ENCODE results near the gene MORN4.

The MORN4 gene

DNA sequence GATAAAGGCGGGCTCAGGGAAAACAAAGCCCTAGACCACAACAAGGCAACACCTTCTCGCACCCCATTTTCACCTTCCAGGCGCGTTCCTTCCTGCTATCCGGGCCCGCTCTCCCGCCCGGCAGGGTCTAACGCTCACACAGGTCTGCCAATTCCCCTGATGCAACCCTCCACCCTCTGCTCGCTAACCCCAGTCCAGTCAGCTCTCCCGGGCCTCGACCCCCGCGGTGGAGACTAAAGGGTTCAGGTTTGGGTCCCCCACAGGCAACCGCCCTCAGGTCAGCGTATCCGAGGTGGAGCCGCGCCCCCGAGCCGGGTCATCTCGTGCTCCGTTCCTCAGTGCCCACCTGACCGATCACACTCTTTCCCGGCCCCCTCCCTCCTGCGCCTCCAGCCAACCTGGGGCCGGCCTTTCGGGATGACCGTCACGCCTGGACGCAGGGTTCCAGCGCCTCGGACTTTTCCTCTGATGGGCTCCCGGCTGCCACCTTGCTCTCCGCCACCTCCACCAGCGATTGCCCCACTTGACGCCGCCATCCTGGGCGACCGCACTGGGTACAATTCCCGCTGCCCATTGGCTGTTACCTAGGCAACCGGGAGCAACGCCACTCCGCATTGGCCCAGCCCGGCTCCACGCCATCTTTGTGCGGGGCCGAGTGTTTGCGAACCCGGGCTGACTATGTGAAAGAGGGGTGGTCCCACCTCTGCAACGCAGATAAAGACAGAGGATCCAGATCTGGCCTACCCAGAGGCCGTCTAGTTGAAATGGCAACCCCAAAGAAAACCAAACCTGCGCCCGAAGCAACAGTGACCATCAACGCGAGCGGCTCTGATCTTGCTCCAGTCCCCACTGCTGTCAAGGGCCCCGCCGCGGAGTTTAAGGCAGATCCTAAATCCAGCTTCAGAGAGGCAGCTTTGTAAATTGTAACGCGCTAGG, at the start of gene MORN4 (continued):
- TF ChIP-seq, protein P1, sequence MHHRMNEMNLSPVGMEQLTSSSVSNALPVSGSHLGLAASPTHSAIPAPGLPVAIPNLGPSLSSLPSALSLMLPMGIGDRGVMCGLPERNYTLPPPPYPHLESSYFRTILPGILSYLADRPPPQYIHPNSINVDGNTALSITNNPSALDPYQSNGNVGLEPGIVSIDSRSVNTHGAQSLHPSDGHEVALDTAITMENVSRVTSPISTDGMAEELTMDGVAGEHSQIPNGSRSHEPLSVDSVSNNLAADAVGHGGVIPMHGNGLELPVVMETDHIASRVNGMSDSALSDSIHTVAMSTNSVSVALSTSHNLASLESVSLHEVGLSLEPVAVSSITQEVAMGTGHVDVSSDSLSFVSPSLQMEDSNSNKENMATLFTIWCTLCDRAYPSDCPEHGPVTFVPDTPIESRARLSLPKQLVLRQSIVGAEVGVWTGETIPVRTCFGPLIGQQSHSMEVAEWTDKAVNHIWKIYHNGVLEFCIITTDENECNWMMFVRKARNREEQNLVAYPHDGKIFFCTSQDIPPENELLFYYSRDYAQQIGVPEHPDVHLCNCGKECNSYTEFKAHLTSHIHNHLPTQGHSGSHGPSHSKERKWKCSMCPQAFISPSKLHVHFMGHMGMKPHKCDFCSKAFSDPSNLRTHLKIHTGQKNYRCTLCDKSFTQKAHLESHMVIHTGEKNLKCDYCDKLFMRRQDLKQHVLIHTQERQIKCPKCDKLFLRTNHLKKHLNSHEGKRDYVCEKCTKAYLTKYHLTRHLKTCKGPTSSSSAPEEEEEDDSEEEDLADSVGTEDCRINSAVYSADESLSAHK (tag by site-specific recombination; IDR thresholded peaks at IDR 0.05): no peak
- TF ChIP-seq ZBTB6 (tag by site-specific recombination; IDR thresholded peaks at IDR 0.05) (no peak), ZNF514 (tag by site-specific recombination; IDR thresholded peaks at IDR 0.05) (no peak), ZNF423 (tag by site-specific recombination; IDR thresholded peaks at IDR 0.05) (no peak), ZNF112 (tag by site-specific recombination; IDR thresholded peaks at IDR 0.05) (no peak), ZNF645 (tag by site-specific recombination; IDR thresholded peaks at IDR 0.05) (no peak), PRDM1 (tag by site-specific recombination; IDR thresholded peaks at IDR 0.05) (0 out of 2 replicates have a peak, but pooled peaks have one; percentile 43), ZNF571 (tag by site-specific recombination; IDR thresholded peaks at IDR 0.05) (no peak), KLF17 (tag by site-specific recombination; IDR thresholded peaks at IDR 0.05) (0 out of 2 replicates have a peak, but pooled peaks have one; percentile 12), ZSCAN16 (tag by site-specific recombination; IDR thresholded peaks at IDR 0.05) (no peak), TCF7L2 (IDR thresholded peaks at IDR 0.05; ENCODE audit: borderline replicate concordance, low read depth, low read length) (no peak), OVOL3 (tag by site-specific recombination; IDR thresholded peaks at IDR 0.05) (no peak), ZNF585B (tag by site-specific recombination; IDR thresholded peaks at IDR 0.05) (no peak), ZNF239 (tag by site-specific recombination; IDR thresholded peaks at IDR 0.05) (no peak), GFI1B (tag by site-specific recombination; IDR thresholded peaks at IDR 0.05) (no peak), ZNF335 (tag by site-specific recombination; conservative IDR thresholded peaks at IDR 0.05) (peak; percentile 88), ZNF221 (tag by site-specific recombination; IDR thresholded peaks at IDR 0.05; ENCODE audit: borderline replicate concordance) (no peak), ZNF692 (tag by site-specific recombination; IDR thresholded peaks at IDR 0.05) (peak; percentile 99), ZNF404 (tag by site-specific recombination; IDR thresholded peaks at IDR 0.05) (no peak), ZNF132 (tag by site-specific recombination; IDR thresholded peaks at IDR 0.05; ENCODE audit: borderline replicate concordance) (no peak), ZNF341 (tag by site-specific recombination; IDR thresholded peaks at IDR 0.05; ENCODE audit: low read depth) (peak; percentile 44), ZNF558 (tag by site-specific recombination; IDR thresholded peaks at IDR 0.05) (no peak), GLI2 (tag by site-specific recombination; IDR thresholded peaks at IDR 0.05; ENCODE audit: borderline replicate concordance, low read depth) (no peak), ZNF148 (tag by site-specific recombination; IDR thresholded peaks at IDR 0.05; ENCODE audit: borderline replicate concordance) (no peak), ZNF548 (tag by site-specific recombination; IDR thresholded peaks at IDR 0.05) (no peak)
- TF ChIP-seq, protein P2, sequence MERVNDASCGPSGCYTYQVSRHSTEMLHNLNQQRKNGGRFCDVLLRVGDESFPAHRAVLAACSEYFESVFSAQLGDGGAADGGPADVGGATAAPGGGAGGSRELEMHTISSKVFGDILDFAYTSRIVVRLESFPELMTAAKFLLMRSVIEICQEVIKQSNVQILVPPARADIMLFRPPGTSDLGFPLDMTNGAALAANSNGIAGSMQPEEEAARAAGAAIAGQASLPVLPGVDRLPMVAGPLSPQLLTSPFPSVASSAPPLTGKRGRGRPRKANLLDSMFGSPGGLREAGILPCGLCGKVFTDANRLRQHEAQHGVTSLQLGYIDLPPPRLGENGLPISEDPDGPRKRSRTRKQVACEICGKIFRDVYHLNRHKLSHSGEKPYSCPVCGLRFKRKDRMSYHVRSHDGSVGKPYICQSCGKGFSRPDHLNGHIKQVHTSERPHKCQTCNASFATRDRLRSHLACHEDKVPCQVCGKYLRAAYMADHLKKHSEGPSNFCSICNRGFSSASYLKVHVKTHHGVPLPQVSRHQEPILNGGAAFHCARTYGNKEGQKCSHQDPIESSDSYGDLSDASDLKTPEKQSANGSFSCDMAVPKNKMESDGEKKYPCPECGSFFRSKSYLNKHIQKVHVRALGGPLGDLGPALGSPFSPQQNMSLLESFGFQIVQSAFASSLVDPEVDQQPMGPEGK (tag by site-specific recombination; IDR thresholded peaks at IDR 0.05): peak; percentile 77
